Embryonic facial prominence (tissue), 1 donor: ENCODE results near the gene FYCO1.

Source experiments
- DNase-seq: peaks from one replicate; pipeline ENCODE4 v3.0.0-alpha.2; 2016; ENCODE audit errors: extremely low spot score

FYCO1 gene

DNA sequence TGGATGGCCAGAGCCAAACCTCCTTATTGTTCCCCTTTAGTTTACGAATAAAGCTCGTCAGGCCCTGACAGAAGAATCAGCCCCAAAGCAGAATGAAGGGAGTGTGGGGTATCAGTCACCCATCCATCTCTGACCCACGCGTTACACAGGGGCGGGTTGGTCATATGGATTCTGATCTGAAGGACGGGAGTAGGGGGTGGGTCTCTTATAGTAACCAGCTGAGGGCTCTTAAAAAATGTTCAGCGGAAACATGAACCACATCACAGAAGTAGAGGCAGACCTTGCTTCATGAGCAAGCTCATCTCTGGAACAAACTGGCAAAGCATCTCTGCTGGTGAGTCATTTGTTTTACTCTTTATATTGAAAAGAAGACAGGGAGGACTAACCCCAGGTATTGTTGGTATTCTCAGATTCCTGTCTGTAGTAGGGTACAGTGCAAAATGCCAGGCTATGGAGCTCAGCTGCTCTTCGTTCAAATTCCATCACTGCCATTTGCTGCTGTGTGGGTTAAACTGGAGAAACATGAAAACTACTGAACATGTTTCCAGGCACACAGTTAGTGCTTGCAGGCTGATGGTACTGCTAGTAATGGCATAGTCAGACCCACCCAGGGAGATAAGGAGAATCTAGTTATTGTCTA, 52.3 kb downstream of the FYCO1 start, which contains the start of gene CXCR6:
Gene CXCR6, plus strand, starts transcription at position 258 of the 640 bp plus-strand sequence. CDS start 3,018 bp downstream, outside the sequence.
- no peak for DNase-seq

- DNase-seq: no peak
Measured at GRCh38 chr3:45942051-45942825, 53.4 kb downstream of the FYCO1 start.

DNA sequence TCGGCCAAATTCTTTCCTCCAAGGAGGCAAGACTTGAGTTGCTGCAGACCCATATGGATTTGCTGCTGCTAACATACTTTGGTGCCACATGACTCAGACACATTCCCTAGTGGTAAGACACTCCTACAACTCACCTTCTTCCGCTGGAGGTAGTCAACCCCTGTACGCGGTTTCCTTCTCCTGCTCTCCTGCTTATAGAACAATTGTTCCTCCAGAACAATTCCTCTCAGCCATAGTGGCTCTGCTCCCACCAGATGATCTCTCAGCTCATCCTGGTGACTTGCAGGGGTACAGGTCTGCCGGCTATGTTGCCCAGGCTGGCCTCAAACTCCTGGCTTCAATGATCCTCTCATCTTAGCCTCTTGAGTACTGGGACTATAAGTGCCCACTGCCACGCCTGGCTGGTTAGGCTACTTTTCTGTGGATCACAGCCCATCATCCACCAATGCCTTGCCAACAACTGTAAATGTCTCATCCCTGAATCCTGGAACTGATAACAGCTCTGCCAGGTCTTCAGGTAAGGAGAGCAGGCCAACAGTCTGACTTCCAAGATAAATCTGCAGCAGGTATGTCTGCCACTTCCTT, 54.8 kb downstream of the FYCO1 start:
- no peak for DNase-seq

- no peak for DNase-seq
Measured at GRCh38 chr3:45940004-45940780, 55.4 kb downstream of the FYCO1 start.

DNA sequence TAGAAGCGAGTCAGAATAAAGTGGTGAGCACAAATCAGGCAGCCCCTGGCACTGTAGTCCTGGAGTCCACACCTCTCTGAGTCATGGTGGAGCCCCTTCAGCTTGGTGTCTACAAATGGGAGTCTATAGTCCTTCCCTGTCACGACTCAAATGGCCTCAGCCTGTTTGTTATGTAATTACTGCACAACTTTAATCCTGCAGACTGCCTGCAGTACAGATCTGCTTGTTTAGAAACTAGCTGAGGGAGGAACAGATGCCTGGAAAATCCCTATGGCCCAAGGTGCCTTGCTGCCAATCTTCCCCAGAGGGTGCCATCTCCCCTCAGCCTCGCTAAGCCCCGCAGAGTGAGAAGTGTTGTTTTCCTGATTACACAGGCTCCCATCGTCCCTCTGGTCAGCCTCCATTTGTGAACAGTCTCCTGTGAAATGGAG, 56.3 kb downstream of the FYCO1 start:
- DNase-seq: no peak

DNA sequence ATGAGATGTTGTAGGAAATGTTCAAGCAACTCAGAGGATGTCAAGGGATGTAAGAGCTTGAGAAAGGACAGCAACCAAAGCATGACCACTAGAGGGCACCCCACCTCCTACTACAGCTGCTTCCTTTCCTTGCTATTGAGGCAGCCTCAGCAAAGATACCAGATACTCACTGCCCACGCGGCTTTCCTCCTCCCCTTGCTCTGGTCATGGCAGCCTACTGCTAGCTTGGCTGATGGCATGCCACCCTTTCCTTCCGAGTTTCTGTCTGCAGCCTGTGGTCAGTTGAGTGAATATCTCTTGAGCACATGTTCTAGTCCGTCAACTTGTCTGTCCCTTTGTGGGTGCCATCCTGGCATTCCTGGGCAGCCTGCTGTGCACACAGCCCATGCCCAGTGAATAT, 56.8 kb downstream of the FYCO1 start:
- peak; percentile 80 for DNase-seq

- DNase-seq: no peak
Measured at GRCh38 chr3:45938043-45938435, 57.6 kb downstream of the FYCO1 start.

- no peak for DNase-seq
Measured at GRCh38 chr3:45937206-45938042, 58.2 kb downstream of the FYCO1 start.

DNA sequence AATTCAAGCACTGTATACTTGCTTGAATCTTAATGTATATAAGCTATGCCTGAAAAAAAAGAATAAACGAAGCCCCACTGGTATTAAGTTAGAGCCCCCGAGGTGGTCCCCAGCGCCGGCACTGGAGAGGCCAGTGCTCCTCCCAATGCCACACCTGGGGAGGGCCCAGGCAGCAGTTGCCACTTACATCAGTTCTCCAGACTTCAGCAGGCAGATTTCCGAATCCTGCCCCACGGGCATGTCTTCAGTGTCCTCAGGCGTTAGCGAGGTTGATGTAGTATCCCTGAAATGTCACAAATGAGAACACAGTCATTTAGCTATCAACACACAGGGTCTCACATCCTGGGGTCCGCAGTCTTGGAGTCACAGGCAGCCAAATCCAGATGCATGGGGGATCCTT, 59.4 kb downstream of the FYCO1 start:
- no peak for DNase-seq

- DNase-seq: no peak
Measured at GRCh38 chr3:45933591-45933990, 62.0 kb downstream of the FYCO1 start.

GRCh38 chr3:45932112-45932511, 63.5 kb downstream of the FYCO1 start:
- no peak for DNase-seq

- no peak for DNase-seq
Measured at GRCh38 chr3:45931496-45931895, 64.1 kb downstream of the FYCO1 start.

DNA sequence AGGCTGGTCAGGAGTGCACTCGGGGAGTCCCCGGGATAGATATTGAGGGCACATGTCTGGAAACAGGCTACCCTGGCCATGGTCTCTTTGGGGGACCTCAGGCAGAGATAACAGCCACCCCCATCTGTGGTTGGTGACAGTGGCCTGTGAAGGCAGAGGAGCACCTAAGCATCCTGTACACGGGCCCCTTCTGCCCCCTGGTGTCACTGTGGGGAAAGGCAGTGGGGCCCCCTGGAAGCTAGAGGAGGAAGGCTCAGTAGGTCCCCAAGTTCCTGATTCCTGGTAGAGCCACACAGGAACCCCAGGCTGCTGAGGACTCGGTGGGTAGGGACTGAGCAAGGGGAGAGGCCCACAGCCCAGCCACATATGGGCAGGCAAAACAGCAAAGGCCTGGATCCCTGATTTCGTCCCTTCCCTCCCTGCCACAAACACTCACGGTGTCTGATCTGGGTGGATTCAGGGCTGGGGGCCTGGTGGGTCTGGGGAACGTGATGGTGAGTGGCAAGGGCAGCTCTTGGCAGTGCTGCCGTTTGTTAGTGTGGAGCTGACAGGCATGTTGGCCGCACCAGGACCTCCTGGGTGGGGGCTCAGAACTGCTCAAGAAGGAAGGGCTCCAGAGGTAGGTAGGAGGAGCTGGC, 66.5 kb downstream of the FYCO1 start:
- no peak for DNase-seq

DNA sequence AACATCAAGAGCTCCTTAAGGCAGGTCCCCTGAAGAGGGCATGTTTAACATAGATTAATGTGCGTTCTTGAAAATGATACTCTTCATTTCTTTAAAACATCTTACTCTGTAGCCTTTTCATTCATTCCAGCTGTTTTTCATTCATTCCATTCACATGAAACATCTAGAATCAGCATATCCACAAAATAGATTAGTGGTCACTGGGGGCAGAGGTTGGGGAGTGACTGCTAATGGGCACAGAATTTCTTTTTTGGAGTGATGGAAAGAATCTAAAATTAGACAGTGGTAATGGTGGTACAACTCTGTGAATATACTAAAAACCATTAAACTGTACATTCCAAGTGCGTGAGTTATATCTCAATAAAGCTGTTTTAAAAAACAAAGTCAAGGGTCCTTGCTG, 67.7 kb downstream of the FYCO1 start:
- no peak for DNase-seq

- no peak for DNase-seq
Measured at GRCh38 chr3:45923755-45924154, 71.9 kb downstream of the FYCO1 start.

DNA sequence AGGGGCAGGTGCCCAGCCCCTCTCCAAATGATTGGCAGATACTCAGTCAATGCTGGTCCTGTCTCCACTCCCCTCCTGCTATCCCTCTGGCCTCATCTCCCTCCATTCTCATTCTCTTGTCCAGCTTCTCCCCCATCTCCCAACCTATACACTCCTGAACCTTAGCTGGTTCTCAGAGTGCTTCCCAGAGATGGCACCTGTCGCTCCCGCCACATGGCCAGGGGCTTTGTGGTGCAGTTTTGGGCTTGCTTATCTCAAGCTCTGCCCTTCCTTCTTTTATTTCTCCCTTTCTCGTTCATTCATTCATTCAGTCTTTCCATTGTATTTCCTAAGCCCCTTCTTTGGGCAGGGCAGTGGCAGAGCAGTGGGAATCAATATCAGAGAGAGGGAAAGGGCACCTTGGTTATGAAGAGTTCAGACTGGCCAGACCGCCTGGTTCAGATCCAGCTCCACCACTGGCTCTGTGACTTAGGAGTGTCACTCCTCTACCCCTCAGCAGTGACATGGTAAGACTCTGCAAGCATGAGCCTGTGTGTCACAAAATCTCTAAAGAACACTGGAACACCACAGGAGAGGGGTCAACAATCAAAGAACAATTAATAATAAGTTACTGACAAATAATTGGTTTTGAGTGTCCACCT, 72.6 kb downstream of the FYCO1 start:
- no peak for DNase-seq

- DNase-seq: no peak
Measured at GRCh38 chr3:45922039-45922326, 73.6 kb downstream of the FYCO1 start.

DNA sequence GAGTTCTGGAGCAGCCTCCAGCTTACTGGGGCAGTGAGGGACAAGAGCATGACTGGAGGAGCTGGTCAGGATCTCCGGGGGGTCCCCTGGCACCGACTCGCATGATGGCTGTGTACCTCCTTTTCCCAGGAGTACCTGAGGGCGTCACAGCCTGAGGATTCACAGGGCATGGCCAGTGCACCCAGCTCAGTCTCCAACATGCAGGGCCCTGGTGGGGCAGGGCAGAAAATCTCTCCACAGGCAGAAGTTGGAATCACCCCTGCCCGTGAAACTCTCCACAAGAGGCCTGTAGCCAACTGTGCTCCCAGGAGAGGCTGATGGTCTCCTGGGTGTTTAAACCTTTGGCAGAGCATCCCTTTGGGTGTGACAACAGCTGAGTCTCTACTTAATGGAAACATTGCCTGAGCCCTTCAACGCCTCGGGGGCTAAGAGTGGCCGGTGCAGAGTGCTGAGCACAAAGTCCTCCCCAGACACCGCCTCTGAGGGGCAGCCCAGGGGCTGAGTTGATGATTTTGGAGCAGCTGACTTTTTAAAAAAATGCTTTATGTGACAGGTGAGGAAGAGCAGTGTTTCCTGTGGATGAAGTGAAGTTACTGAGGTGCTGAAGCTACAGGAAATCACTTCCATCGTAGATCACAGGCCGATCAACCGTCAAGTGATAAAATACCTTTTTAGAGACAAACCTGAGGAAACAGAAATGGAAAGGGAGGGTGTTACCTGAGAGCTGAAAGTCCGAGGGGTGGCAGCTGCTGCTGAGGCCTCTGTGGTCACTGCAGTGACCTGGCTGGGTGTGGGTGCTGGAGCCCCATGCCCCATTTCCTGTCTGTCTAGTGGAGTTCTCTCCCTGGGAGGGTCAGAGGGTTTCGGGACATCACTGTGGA, 74.2 kb downstream of the FYCO1 start:
- no peak for DNase-seq

GRCh38 chr3:45917146-45917898, 78.3 kb downstream of the FYCO1 start:
- no peak for DNase-seq
